ENCODE data around the gene OR2AT4. TPM values are rescaled to one million over a fixed set of nuclear protein-coding genes. Genes with fewer than 3 reads are reported as not detected.
A peak's percentile ranks its signal among the peaks of the same experiment; 100 is the strongest.

The OR2AT4 gene
- not detected for polyA plus RNA-seq

GRCh38 chr11:75096456-75097172 lies at the start of gene OR2AT4:
Gene OR2AT4, minus strand, starts transcription at chr11:75096876.
- peaks cover 0 to 3% (median under 1%) of the 10 kb centered on the region in 6 donors for H3K9me3 Mint-ChIP-seq
- DNase-seq, result no peak
- no peak within 1 kb of the TSS for H3K27ac Mint-ChIP-seq
- H3K36me3 Mint-ChIP-seq, result no peaks in the 10 kb centered on the region
- H3K27me3 Mint-ChIP-seq (ENCODE audit: low read depth in 3 of 3), result peaks cover 3 to 4% (median 4%) of the 10 kb centered on the region in 3 donors
- no peaks in the 10 kb centered on the region for H3K4me1 Mint-ChIP-seq
- H3K4me3 Mint-ChIP-seq, result no peak within 1 kb of the TSS

GRCh38 chr11:75145972-75146519 lies 49.4 kb upstream of the OR2AT4 start:
- H3K9me3 Mint-ChIP-seq, result no peaks in the 10 kb centered on the region
- no peak overlapping the region for H3K4me3 Mint-ChIP-seq
- H3K4me1 Mint-ChIP-seq, result peaks cover 23 to 35% of the 10 kb centered on the region in 2 donors
- no peak for DNase-seq
- no peak overlapping the region for H3K27ac Mint-ChIP-seq
- H3K36me3 Mint-ChIP-seq, result no peaks in the 10 kb centered on the region
- peaks cover 3 to 6% (median 5%) of the 10 kb centered on the region in 3 donors for H3K27me3 Mint-ChIP-seq (ENCODE audit: low read depth in 3 of 3)

GRCh38 chr11:75145196-75145971 lies 48.7 kb upstream of the OR2AT4 start:
- no peaks in the 10 kb centered on the region for H3K36me3 Mint-ChIP-seq
- no peak for DNase-seq
- peaks cover 27 to 41% of the 10 kb centered on the region in 2 donors for H3K4me1 Mint-ChIP-seq
- H3K27me3 Mint-ChIP-seq (ENCODE audit: low read depth in 3 of 3), result peaks cover 3 to 6% (median 5%) of the 10 kb centered on the region in 3 donors
- H3K27ac Mint-ChIP-seq, result no peak overlapping the region
- H3K9me3 Mint-ChIP-seq, result no peaks in the 10 kb centered on the region
- H3K4me3 Mint-ChIP-seq, result peak overlapping the region in 3 of 5 donors; percentile 23 to 51 (median 42)

GRCh38 chr11:75144716-75145014 lies 48.0 kb upstream of the OR2AT4 start:
- Mint-ChIP-seq H3K4me1 (peaks cover 28 to 41% of the 10 kb centered on the region in 2 donors), H3K27ac (no peak overlapping the region), H3K36me3 (no peaks in the 10 kb centered on the region), H3K4me3 (no peak overlapping the region), H3K9me3 (no peaks in the 10 kb centered on the region), H3K27me3 (ENCODE audit: low read depth in 3 of 3) (peaks cover 3 to 6% (median 5%) of the 10 kb centered on the region in 3 donors)
- DNase-seq, result no peak

- H3K27me3 Mint-ChIP-seq (ENCODE audit: low read depth in 3 of 3), result peaks cover 3 to 8% (median 5%) of the 10 kb centered on the region in 3 donors
- peaks cover 28 to 41% of the 10 kb centered on the region in 2 donors for H3K4me1 Mint-ChIP-seq
- no peaks in the 10 kb centered on the region for H3K36me3 Mint-ChIP-seq
- peak overlapping the region; percentile 5 to 83 (median 67) for H3K4me3 Mint-ChIP-seq
- peak overlapping the region; percentile 37 to 91 (median 70) for H3K27ac Mint-ChIP-seq
- H3K9me3 Mint-ChIP-seq, result no peaks in the 10 kb centered on the region
- DNase-seq, result no peak
Measured at GRCh38 chr11:75143420-75143731, 46.7 kb upstream of the OR2AT4 start.

GRCh38 chr11:75142714-75143419 lies 46.2 kb upstream of the OR2AT4 start:
- H3K27ac Mint-ChIP-seq, result peak overlapping the region; percentile 37 to 91 (median 70)
- peaks cover 28 to 41% of the 10 kb centered on the region in 2 donors for H3K4me1 Mint-ChIP-seq
- DNase-seq, result peak; percentile 37 to 50 (median 38)
- H3K4me3 Mint-ChIP-seq, result peak overlapping the region; percentile 33 to 83 (median 67)
- H3K27me3 Mint-ChIP-seq (ENCODE audit: low read depth in 3 of 3), result peaks cover 3 to 10% (median 8%) of the 10 kb centered on the region in 3 donors
- no peaks in the 10 kb centered on the region for H3K36me3 Mint-ChIP-seq
- H3K9me3 Mint-ChIP-seq, result no peaks in the 10 kb centered on the region

GRCh38 chr11:75141166-75141565 lies 44.5 kb upstream of the OR2AT4 start:
- H3K9me3 Mint-ChIP-seq, result no peaks in the 10 kb centered on the region
- peaks cover 28 to 41% of the 10 kb centered on the region in 2 donors for H3K4me1 Mint-ChIP-seq
- H3K27me3 Mint-ChIP-seq (ENCODE audit: low read depth in 3 of 3), result peaks cover 3 to 8% (median 4%) of the 10 kb centered on the region in 3 donors
- H3K4me3 Mint-ChIP-seq, result peak overlapping the region in 1 of 5 donors; percentile 38
- no peak for DNase-seq
- peak overlapping the region in 3 of 6 donors; percentile 61 to 79 (median 66) for H3K27ac Mint-ChIP-seq
- H3K36me3 Mint-ChIP-seq, result no peaks in the 10 kb centered on the region

- H3K27me3 Mint-ChIP-seq (ENCODE audit: low read depth in 3 of 3), result peaks cover 3 to 8% (median 4%) of the 10 kb centered on the region in 3 donors
Measured at GRCh38 chr11:75140269-75141138, 43.8 kb upstream of the OR2AT4 start.

GRCh38 chr11:75135651-75136050 lies 39.0 kb upstream of the OR2AT4 start:
- DNase-seq, result no peak
- Mint-ChIP-seq H3K27me3 (ENCODE audit: low read depth in 3 of 3) (peaks cover 2 to 10% (median 6%) of the 10 kb centered on the region in 3 donors), H3K4me1 (peaks cover 2 to 3% of the 10 kb centered on the region in 2 donors), H3K36me3 (no peaks in the 10 kb centered on the region), H3K27ac (no peak overlapping the region), H3K9me3 (no peaks in the 10 kb centered on the region), H3K4me3 (no peak overlapping the region)

More at GRCh38 chr11:75140269-75141138, 43.8 kb upstream of the OR2AT4 start:
- Mint-ChIP-seq H3K27ac (peak overlapping the region in 3 of 6 donors; percentile 61 to 79 (median 66)), H3K9me3 (no peaks in the 10 kb centered on the region), H3K4me1 (peaks cover 28 to 41% of the 10 kb centered on the region in 2 donors), H3K36me3 (no peaks in the 10 kb centered on the region), H3K4me3 (peak overlapping the region in 1 of 5 donors; percentile 10)
- peak; percentile 60 to 73 (median 63) for DNase-seq

GRCh38 chr11:75135021-75135650 lies 38.5 kb upstream of the OR2AT4 start:
- Mint-ChIP-seq H3K27ac (no peak overlapping the region), H3K9me3 (no peaks in the 10 kb centered on the region), H3K4me1 (no peaks in the 10 kb centered on the region), H3K27me3 (ENCODE audit: low read depth in 3 of 3) (peaks cover 2 to 11% (median 6%) of the 10 kb centered on the region in 3 donors), H3K36me3 (no peaks in the 10 kb centered on the region), H3K4me3 (no peak overlapping the region)
- DNase-seq, result no peak

GRCh38 chr11:75133976-75134375 lies 37.3 kb upstream of the OR2AT4 start:
- Mint-ChIP-seq H3K27me3 (ENCODE audit: low read depth in 3 of 3) (peaks cover 3 to 11% (median 4%) of the 10 kb centered on the region in 3 donors), H3K4me1 (no peaks in the 10 kb centered on the region), H3K9me3 (no peaks in the 10 kb centered on the region), H3K4me3 (no peak overlapping the region), H3K36me3 (no peaks in the 10 kb centered on the region), H3K27ac (no peak overlapping the region)
- no peak for DNase-seq

GRCh38 chr11:75132080-75132479 lies 35.4 kb upstream of the OR2AT4 start:
- Mint-ChIP-seq H3K9me3 (no peaks in the 10 kb centered on the region), H3K36me3 (no peaks in the 10 kb centered on the region), H3K27ac (no peak overlapping the region), H3K27me3 (ENCODE audit: low read depth in 3 of 3) (peaks cover 3 to 7% (median 4%) of the 10 kb centered on the region in 3 donors), H3K4me3 (no peak overlapping the region), H3K4me1 (no peaks in the 10 kb centered on the region)
- no peak for DNase-seq
